ENCODE measurements around the gene TRIM66.

The TRIM66 gene

DNA sequence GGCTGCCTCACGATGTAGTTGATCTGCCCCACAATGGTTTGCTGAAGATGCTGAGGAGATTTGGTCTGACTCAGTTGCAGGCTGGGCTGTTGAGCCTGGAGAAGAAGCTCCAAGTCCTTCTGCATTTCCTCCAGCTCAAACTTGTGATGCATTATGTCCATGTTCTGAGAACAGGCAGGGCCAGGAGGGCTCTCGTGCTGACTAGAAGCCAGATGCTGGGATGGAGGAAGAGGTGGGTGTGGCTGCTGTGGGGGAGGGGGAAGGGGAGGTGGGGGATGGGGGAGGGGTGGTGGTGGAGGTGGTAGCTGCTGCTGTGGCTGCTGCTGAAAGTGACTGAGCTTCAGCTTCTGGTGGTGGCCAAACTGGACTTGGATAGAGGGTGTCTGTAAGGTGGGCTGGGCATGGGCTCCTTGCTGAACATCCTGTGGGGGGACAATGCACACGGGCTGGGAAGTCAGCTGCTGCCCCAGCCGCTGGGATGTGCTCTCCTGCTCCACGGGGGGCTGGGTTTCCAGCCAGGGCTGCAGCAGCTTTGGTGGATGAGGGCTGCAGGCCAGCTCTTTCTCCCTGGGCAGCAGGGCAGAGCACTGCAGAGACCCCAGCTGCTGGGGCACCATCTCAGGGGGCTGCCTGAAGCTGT, 42.1 kb downstream of the TRIM66 start:
- DNase-seq (ENCODE audit: insufficient read length, low spot score) (no peak), FAIRE-seq (no peak)
- TF ChIP-seq, protein P1, sequence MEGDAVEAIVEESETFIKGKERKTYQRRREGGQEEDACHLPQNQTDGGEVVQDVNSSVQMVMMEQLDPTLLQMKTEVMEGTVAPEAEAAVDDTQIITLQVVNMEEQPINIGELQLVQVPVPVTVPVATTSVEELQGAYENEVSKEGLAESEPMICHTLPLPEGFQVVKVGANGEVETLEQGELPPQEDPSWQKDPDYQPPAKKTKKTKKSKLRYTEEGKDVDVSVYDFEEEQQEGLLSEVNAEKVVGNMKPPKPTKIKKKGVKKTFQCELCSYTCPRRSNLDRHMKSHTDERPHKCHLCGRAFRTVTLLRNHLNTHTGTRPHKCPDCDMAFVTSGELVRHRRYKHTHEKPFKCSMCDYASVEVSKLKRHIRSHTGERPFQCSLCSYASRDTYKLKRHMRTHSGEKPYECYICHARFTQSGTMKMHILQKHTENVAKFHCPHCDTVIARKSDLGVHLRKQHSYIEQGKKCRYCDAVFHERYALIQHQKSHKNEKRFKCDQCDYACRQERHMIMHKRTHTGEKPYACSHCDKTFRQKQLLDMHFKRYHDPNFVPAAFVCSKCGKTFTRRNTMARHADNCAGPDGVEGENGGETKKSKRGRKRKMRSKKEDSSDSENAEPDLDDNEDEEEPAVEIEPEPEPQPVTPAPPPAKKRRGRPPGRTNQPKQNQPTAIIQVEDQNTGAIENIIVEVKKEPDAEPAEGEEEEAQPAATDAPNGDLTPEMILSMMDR (IDR thresholded peaks at IDR 0.05; ENCODE audit: insufficient read depth, missing control alignments) = no peak

DNA sequence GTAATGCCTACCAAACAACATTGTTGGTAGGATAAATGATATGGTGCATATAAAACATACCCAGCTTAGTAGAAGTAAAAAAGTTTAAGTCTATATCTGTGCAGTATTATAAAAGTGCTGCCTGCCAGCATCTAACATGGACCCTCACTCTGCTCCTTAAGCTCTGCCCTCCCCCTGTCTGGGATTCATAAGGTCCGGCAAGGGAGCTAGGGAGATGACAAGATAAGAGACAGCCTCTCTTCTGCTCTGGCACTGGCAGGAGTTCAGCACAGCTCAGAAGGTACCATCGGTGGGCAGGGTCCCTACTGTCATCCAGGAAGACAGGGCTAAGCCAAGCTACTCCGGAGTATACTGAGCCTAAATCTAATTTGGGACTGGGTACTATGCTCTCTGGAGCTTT, 42.8 kb downstream of the TRIM66 start:
- DNase-seq (ENCODE audit: insufficient read length, low spot score) (no peak), FAIRE-seq (no peak)
- TF ChIP-seq, protein P1 (IDR thresholded peaks at IDR 0.05; ENCODE audit: insufficient read depth, missing control alignments) = no peak

DNA sequence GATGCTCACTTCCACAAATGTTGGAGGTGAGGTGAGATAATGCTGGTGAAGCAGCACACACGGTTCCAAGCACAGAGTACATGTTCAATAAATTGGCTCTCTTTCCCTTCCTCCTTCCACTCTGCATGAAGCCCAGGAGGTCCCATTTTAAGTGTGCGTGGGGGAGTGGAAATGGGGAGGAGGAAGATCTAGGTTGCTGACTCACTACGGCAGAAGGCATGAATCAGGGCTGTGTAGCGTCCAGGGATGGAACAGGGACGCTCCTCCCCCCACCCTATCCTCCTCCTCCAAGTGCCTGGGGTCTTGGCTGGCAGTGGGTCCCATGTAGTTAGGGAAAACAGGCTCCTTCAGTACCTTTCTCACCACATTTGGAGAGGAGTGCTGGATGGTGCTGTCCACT, 44.2 kb downstream of the TRIM66 start:
- FAIRE-seq = no peak
- TF ChIP-seq, protein P1 (IDR thresholded peaks at IDR 0.05; ENCODE audit: insufficient read depth, missing control alignments) = no peak
- DNase-seq (ENCODE audit: insufficient read length, low spot score) = no peak

DNA sequence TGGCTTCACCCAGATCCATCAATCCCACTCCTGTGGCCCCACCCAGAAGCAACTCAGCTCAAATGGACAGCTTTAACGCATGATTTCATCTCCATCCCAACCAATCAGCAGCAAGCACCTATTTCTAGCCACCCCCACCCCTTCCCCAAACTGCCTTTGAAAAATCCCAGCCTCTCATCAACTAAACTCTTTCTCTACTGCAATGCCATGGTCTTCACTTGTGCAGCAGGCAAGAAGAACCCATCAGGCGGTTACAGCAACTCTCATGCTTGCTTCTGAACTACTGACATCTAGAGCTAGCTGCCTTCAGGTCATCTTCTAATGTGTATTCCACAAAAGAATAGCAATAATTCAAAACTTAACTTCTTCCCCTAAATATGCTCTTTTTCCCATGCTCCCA, 46.3 kb downstream of the TRIM66 start:
- FAIRE-seq = no peak

DNA sequence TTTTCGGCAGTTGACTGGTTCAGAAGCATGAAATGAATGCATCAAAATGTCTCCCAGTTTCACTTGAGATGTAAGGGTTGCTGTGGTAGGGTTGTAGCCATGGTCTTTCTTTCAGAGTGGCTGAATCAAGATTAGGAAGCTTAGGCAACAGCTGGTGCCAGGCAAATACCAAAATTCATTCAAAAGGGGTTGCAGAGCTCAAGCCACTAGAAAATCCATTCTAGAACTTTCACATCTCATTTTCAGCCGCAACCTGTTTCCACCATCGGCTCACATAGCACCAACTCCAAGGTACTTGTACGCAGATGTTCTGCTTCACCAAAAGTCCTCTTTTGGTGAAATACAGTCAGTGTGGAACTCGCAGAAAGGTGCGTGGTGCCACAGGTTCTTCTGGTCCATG, 48.0 kb downstream of the TRIM66 start:
- DNase-seq (ENCODE audit: insufficient read length, low spot score) (no peak), FAIRE-seq (no peak)
- TF ChIP-seq, protein P1 (IDR thresholded peaks at IDR 0.05; ENCODE audit: insufficient read depth, missing control alignments) = no peak

More for the DNA sequence above, 46.3 kb downstream of the TRIM66 start:
- no peak for DNase-seq (ENCODE audit: insufficient read length, low spot score)
- TF ChIP-seq, protein P1 (IDR thresholded peaks at IDR 0.05; ENCODE audit: insufficient read depth, missing control alignments) = no peak

DNA sequence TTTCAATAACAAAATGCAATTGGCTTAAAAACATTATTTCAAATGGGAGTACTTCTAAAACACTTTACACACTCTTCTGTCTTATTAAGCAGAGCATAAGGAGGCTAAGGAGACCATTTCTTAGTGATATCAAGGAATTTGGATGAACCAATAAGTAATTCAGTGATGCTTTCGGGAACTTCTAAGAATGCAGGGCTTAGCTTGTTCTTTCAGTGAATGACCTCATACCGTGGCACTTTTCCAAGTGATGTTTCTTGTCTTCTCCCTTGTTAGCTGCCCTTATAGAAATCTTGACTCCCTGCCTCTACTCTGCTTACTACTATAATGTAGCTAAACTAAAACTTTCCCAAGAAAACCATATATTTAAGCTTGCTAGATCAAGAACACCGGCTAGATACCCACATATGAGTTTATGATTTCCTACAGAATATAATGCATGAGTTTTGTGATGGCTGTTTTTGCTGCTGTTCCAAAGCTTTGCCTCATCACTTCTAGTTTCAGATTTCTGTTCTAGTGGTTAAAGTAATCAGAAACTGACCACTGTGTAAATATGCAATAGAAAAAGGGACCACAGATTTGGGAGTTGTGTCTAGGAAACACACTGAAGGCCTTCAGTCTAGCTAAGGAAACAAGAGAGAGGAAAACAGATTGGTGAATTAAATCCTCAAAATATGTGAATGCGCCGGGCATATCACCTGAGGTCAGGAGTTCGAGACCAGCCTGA, 50.9 kb downstream of the TRIM66 start:
- TF ChIP-seq, protein P1 (IDR thresholded peaks at IDR 0.05; ENCODE audit: insufficient read depth, missing control alignments) = no peak
- no peak for DNase-seq (ENCODE audit: insufficient read length, low spot score)
- no peak for FAIRE-seq

DNA sequence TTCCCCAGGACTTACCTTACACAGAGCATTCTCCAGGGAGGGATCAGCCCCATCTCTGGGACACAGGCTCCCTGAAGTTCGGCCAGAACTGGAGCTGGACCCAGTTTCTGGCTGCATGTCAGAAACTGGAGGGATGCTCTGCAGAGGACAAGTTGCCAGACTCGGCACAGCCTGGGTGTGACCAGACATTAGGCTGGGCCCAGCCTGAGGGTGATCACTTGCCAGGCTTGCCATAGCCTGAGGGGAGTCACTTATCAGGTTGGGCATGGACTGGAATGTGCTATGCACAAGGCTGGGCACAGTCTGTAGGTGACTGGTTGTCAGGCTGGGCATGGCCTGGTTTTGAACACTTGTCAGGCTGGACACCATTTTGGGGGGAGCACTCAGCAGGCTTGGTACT, 57.8 kb downstream of the TRIM66 start:
- TF ChIP-seq, protein P1 (IDR thresholded peaks at IDR 0.05; ENCODE audit: insufficient read depth, missing control alignments) = no peak
- FAIRE-seq = no peak
- no peak for DNase-seq (ENCODE audit: insufficient read length, low spot score)
